K562 (cell line): Measurements from ENCODE around the gene MBP. TPM values are rescaled to one million over a fixed set of nuclear protein-coding genes. Genes with fewer than 3 reads are reported as not detected.

Source experiments
- ATAC-seq: fragments of 200-7000 bp; cut with Tn5 transposase; 3 replicates; pipeline ENCODE4 v1.9.1; 2020; ENCODE audit warnings: moderate library complexity
- BruUV-seq: library from RNA; stranded (reverse); fragments of 400-500 nt; replicated peaks from 2 replicates; lab custom pipeline; 2021; lab: Mats Ljungman, UMichigan
- CTCF ChIA-PET: fragments of 300-600 bp; formaldehyde crosslinking; extraction: SDS; loops from one replicate; lab custom pipeline; 2021; ENCODE audit warnings: low intra/inter-chr PET ratio; lab: Yijun Ruan, JAX
- POLR2A ChIA-PET: fragments of 300-600, 350-650 bp; sonication (Branson Sonifier 250); formaldehyde crosslinking; extraction: SDS; loops from one replicate; lab custom pipeline; 2021; ENCODE audit warnings: antibody characterized with exemption, inconsistent platforms; lab: Yijun Ruan, JAX
- DNase-seq, 4 experiments: peaks; one replicate each; pipeline versions ENCODE4 v3.0.0 to v3.0.0-alpha.2; 2011 to 2018; ENCODE audit warnings: low spot score in 3 of 4, mixed read lengths in 3 of 4; ENCODE audit errors: extremely low read depth in 1 of 4
- FAIRE-seq: peaks from 2 replicates; lab custom pipeline; 2011; peaks lifted over from hg19 to GRCh38; lab: Jason Lieb, UNC
- H2AFZ ChIP-seq: 2 replicates; pipeline ENCODE4 v1.6.0; 2011; ENCODE audit warnings: low read depth, low read length, control low read depth, inconsistent platforms
- H3K27ac ChIP-seq: fragments of 200-600 bp; 3 replicates; pipeline ENCODE4 v1.8.0; 2011; ENCODE audit warnings: low read depth, mild to moderate bottlenecking, control low read depth, inconsistent platforms, low read length, moderate library complexity, mixed read lengths; ENCODE audit errors: extremely low read depth
- H3K27me3 ChIP-seq, 2 experiments: fragments of 300-600 bp in 1 of 2; 2 replicates in 1 of 2; 3 replicates in 1 of 2; pipeline versions ENCODE4 v1.6.0 to v1.8.0; 2011; ENCODE audit warnings: inconsistent platforms in 2 of 2, low read length in 2 of 2, mild to moderate bottlenecking in 1 of 2, mixed read lengths in 1 of 2, moderate library complexity in 1 of 2; ENCODE audit not compliant: control insufficient read depth in 2 of 2, insufficient read depth in 2 of 2
- H3K36me3 ChIP-seq: fragments of 300-600 bp; 3 replicates; pipeline ENCODE4 v1.8.0; 2011; ENCODE audit warnings: mild to moderate bottlenecking, low read length, inconsistent platforms; ENCODE audit not compliant: control insufficient read depth, insufficient read depth
- H3K4me1 ChIP-seq, 2 experiments: fragments of 200-600 bp in 1 of 2; replicated peaks in 1 of 2; 2 replicates in 1 of 2; 3 replicates in 1 of 2; pipeline versions ENCODE4 v1.5.1 to v1.8.0; 2011; ENCODE audit warnings: inconsistent platforms in 2 of 2, low read length in 2 of 2, mild to moderate bottlenecking in 1 of 2, mixed read lengths in 1 of 2, moderate library complexity in 1 of 2; ENCODE audit not compliant: control insufficient read depth in 2 of 2, insufficient read depth in 2 of 2
- H3K4me2 ChIP-seq: 2 replicates; pipeline ENCODE4 v1.6.1; 2011; ENCODE audit warnings: low read length, control low read depth, inconsistent platforms, mixed read lengths; ENCODE audit not compliant: insufficient read depth
- H3K4me3 ChIP-seq: fragments of 200-600 bp; sonication (generic), shearing (Covaris generic); 2 replicates; pipeline ENCODE4 v1.5.1; 2016; ENCODE audit warnings: control low read depth, inconsistent platforms
- H3K79me2 ChIP-seq: fragments of 200-600 bp; 3 replicates; pipeline ENCODE4 v1.8.0; 2011; ENCODE audit warnings: low read length, inconsistent platforms; ENCODE audit not compliant: control insufficient read depth, insufficient read depth
- H3K9ac ChIP-seq, 2 experiments: 2 replicates each; pipeline versions ENCODE4 v1.6.0 to v1.6.1; 2011; ENCODE audit warnings: low read depth in 2 of 2, low read length in 2 of 2, control low read depth in 1 of 2, inconsistent platforms in 1 of 2, mild to moderate bottlenecking in 1 of 2, mixed read lengths in 1 of 2; ENCODE audit not compliant: insufficient read depth in 1 of 2
- H3K9me1 ChIP-seq: one replicate; pipeline ENCODE4 v1.6.0; 2011; ENCODE audit warnings: inconsistent platforms, mild to moderate bottlenecking, low read length, moderate library complexity; ENCODE audit not compliant: control insufficient read depth, insufficient read depth
- H3K9me3 ChIP-seq: replicated peaks from 2 replicates; pipeline ENCODE4 v1.5.1; 2011; ENCODE audit warnings: low read depth, low read length, inconsistent platforms; ENCODE audit not compliant: control insufficient read depth, insufficient read depth
- H4K20me1 ChIP-seq: replicated peaks from 2 replicates; pipeline ENCODE4 v1.6.1; 2011; ENCODE audit warnings: low read length, inconsistent platforms, mixed read lengths; ENCODE audit not compliant: control insufficient read depth, insufficient read depth
- FOSL1 ChIP-seq: fragments of 200-800 bp; sonication (Bioruptor generic); conservative IDR thresholded peaks from 2 replicates; pipeline ENCODE4 v1.6.1; 2016; ENCODE audit warnings: missing genetic modification characterization, missing compliant biosample characterization
- HSF4 ChIP-seq: fragments of 250-450 bp; sonication (Bioruptor Pico); IDR thresholded peaks from 2 replicates; pipeline ENCODE4 v2.1.2; 2022; ENCODE audit warnings: mild to moderate bottlenecking, moderate library complexity, borderline replicate concordance
- IRF9 ChIP-seq: fragments of 450-650 bp; IDR thresholded peaks from 2 replicates; pipeline ENCODE4 v1.6.1; 2016; ENCODE audit warnings: missing biosample characterization, missing genetic modification characterization
- TEAD2 ChIP-seq: fragments of 450-650 bp; IDR thresholded peaks from 2 replicates; pipeline ENCODE4 v1.6.1; 2016; ENCODE audit warnings: missing genetic modification characterization, control low read depth, missing compliant biosample characterization
- THRB ChIP-seq: fragments of 450-650 bp; formaldehyde crosslinking; conservative IDR thresholded peaks from 2 replicates; pipeline ENCODE4 v1.4.0; 2022; ENCODE audit warnings: mild to moderate bottlenecking, missing genetic modification characterization
- TRIM24 ChIP-seq, 2 experiments: fragments of 450-650 bp; IDR thresholded peaks; 2 replicates each; pipeline ENCODE4 v1.6.1; 2016
- ZNF3 ChIP-seq: fragments of 250-450 bp; sonication (Bioruptor Pico); IDR thresholded peaks from 2 replicates; pipeline ENCODE4 v1.5.0; 2021; ENCODE audit warnings: mild to moderate bottlenecking, moderate library complexity
- ZNF589 ChIP-seq: fragments of 200-800 bp; sonication (Bioruptor generic); IDR thresholded peaks from 2 replicates; pipeline ENCODE4 v1.6.1; 2016; ENCODE audit warnings: low read depth, missing genetic modification characterization, missing compliant biosample characterization
- WGBS: fragments of 100-300 bp; shearing (Covaris generic); methylation state at CpG from one replicate; pipeline ENCODE4 v1.1.6; 2016; ENCODE audit warnings: low coverage, mixed read lengths; ENCODE audit not compliant: insufficient coverage; ENCODE audit errors: missing lambda C conversion rate; 5-methylcytosine and 5-hydroxymethylcytosine counted together
- in situ Hi-C: fragments of 300-500 bp; cut with MboI; formaldehyde crosslinking; loops from 4 replicates; pipeline ENCODE4 v1.15.0; 2018; ENCODE audit warnings: inconsistent platforms, mixed read lengths
- intact Hi-C: fragments of 100-400 bp; cut with micrococcal nuclease; formaldehyde crosslinking; loops from 2 replicates; pipeline ENCODE4 v1.14.2; 2022
- polyA plus RNA-seq, 8 experiments: library from polyadenylated mRNA; depleted of rRNA in 4 of 8; stranded (reverse) in 5 of 8; unstranded in 3 of 8; fragments of >200 nt; fragmentation: Nextera tagmentation in 2 of 8; fragmentation: Illumina TruSeq in 1 of 8; extraction: Ambion mirVana in 2 of 8; extraction: Trizol in 1 of 8; gene quantifications; 2 replicates each; pipeline versions ENCODE4 v1.2.1 to v1.2.3, GENCODE V29; 2011 to 2014; ENCODE audit warnings: inconsistent platforms in 1 of 8, missing spikeins in 1 of 8
- total RNA-seq, 7 experiments: library from RNA; depleted of rRNA in 6 of 7; stranded (reverse); fragments of >200 nt in 6 of 7; fragmentation: Illumina TruSeq in 2 of 7; extraction: Trizol in 2 of 7; gene quantifications; 2 replicates each; pipeline versions ENCODE4 v1.2.1 to v1.2.3, GENCODE V29; 2011 to 2021; ENCODE audit warnings: low replicate concordance in 1 of 7
- TF ChIP-seq, protein P1 (sequence below): fragments of 250-450 bp; sonication (Bioruptor Pico); IDR thresholded peaks from 2 replicates; pipeline ENCODE4 v1.9.0; 2021; ENCODE audit warnings: mild to moderate bottlenecking, inconsistent platforms
- TF ChIP-seq, protein P2 (sequence below): sonication (generic); formaldehyde crosslinking; IDR thresholded peaks from 2 replicates; pipeline ENCODE4 v1.8.0; 2023; ENCODE audit warnings: mild to moderate bottlenecking, missing genetic modification reagents

MBP gene
- total and polyA plus RNA-seq, 9 of the 15 experiments (the other 6 are each of a cell fraction or from before 2014, with no cell fraction given): 0.09 TPM; not detected in 8

- no peak for TF ChIP-seq ZNF589
- TF ChIP-seq, protein P1, sequence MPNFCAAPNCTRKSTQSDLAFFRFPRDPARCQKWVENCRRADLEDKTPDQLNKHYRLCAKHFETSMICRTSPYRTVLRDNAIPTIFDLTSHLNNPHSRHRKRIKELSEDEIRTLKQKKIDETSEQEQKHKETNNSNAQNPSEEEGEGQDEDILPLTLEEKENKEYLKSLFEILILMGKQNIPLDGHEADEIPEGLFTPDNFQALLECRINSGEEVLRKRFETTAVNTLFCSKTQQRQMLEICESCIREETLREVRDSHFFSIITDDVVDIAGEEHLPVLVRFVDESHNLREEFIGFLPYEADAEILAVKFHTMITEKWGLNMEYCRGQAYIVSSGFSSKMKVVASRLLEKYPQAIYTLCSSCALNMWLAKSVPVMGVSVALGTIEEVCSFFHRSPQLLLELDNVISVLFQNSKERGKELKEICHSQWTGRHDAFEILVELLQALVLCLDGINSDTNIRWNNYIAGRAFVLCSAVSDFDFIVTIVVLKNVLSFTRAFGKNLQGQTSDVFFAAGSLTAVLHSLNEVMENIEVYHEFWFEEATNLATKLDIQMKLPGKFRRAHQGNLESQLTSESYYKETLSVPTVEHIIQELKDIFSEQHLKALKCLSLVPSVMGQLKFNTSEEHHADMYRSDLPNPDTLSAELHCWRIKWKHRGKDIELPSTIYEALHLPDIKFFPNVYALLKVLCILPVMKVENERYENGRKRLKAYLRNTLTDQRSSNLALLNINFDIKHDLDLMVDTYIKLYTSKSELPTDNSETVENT: no peak
These were observed 19.4 kb upstream of the MBP start (continued) for GRCh38 chr18:77151772-77152520.

GRCh38 chr18:77151033-77151771, 18.6 kb upstream of the MBP start:
- intact Hi-C loops (no loop called here), in situ Hi-C loops (no loop called here)
- Histone ChIP-seq H3K9me1 (no peaks in the 10 kb centered on the region), H3K9ac (no peak overlapping the region), H3K27ac (no peak overlapping the region), H3K9me3 (no peaks in the 10 kb centered on the region), H2AFZ (no peak overlapping the region), H3K4me2 (no peak overlapping the region), H3K79me2 (no peaks in the 10 kb centered on the region), H4K20me1 (no peaks in the 10 kb centered on the region), H3K27me3 (peaks cover 4 to 17% of the 10 kb centered on the region in 2 experiments), H3K4me3 (no peak overlapping the region), H3K36me3 (no peaks in the 10 kb centered on the region), H3K4me1 (no peaks in the 10 kb centered on the region)
- 0% methylated on average over 8 of the region's 8 CpGs for WGBS
- no TSS peak for BruUV-seq
- FAIRE-seq (no peak), DNase-seq (no peak), ATAC-seq (no peak)
- ChIA-PET POLR2A (no interaction called here), CTCF (no interaction called here)
- TF ChIP-seq TRIM24 (IDR thresholded peaks at IDR 0.05) (no peak), TEAD2 (no peak), IRF9 (tag) (no peak), THRB (no peak), ZNF3 (no peak), FOSL1 (tag) (no peak), HSF4 (CRISPR knock-in tag) (no peak)
- TF ChIP-seq, protein P2, sequence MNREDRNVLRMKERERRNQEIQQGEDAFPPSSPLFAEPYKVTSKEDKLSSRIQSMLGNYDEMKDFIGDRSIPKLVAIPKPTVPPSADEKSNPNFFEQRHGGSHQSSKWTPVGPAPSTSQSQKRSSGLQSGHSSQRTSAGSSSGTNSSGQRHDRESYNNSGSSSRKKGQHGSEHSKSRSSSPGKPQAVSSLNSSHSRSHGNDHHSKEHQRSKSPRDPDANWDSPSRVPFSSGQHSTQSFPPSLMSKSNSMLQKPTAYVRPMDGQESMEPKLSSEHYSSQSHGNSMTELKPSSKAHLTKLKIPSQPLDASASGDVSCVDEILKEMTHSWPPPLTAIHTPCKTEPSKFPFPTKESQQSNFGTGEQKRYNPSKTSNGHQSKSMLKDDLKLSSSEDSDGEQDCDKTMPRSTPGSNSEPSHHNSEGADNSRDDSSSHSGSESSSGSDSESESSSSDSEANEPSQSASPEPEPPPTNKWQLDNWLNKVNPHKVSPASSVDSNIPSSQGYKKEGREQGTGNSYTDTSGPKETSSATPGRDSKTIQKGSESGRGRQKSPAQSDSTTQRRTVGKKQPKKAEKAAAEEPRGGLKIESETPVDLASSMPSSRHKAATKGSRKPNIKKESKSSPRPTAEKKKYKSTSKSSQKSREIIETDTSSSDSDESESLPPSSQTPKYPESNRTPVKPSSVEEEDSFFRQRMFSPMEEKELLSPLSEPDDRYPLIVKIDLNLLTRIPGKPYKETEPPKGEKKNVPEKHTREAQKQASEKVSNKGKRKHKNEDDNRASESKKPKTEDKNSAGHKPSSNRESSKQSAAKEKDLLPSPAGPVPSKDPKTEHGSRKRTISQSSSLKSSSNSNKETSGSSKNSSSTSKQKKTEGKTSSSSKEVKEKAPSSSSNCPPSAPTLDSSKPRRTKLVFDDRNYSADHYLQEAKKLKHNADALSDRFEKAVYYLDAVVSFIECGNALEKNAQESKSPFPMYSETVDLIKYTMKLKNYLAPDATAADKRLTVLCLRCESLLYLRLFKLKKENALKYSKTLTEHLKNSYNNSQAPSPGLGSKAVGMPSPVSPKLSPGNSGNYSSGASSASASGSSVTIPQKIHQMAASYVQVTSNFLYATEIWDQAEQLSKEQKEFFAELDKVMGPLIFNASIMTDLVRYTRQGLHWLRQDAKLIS (CRISPR knock-in tag): no peak
